ENCODE results near the gene NDUFS7.

Gene NDUFS7

DNA sequence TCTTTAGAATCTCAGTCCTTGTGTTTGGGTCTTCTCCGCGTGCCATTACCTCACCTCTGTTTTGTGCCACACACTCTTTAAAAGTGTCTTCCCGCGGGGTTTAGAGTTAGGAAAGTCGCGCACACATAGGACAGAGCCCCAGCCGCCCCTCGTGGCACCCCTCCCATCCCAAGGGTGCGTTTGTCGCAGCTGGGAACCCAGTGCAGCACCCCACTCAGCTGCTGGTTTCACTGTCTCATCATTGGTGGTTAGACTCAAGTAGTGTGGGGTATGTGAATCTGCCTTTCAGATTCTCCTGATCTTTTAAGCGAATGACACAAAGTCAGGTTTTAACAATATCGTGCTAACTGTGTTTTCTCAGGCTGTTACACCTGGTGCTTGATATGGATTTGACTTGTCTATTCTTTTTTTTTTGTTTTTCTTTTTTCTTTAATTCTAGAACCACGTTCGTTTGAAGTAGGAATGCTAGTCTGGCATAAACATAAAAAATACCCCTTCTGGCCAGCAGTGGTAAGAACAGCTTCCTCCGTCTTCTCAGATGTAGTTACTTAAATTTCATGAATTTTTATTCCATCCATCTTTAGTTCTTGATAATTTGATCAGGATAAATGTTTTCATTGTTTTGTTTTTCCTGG lies 19.5 kb upstream of the NDUFS7 start:
- DNase-seq (ENCODE audit: low read depth in 4 of 4, low spot score in 1 of 4): no peak

DNA sequence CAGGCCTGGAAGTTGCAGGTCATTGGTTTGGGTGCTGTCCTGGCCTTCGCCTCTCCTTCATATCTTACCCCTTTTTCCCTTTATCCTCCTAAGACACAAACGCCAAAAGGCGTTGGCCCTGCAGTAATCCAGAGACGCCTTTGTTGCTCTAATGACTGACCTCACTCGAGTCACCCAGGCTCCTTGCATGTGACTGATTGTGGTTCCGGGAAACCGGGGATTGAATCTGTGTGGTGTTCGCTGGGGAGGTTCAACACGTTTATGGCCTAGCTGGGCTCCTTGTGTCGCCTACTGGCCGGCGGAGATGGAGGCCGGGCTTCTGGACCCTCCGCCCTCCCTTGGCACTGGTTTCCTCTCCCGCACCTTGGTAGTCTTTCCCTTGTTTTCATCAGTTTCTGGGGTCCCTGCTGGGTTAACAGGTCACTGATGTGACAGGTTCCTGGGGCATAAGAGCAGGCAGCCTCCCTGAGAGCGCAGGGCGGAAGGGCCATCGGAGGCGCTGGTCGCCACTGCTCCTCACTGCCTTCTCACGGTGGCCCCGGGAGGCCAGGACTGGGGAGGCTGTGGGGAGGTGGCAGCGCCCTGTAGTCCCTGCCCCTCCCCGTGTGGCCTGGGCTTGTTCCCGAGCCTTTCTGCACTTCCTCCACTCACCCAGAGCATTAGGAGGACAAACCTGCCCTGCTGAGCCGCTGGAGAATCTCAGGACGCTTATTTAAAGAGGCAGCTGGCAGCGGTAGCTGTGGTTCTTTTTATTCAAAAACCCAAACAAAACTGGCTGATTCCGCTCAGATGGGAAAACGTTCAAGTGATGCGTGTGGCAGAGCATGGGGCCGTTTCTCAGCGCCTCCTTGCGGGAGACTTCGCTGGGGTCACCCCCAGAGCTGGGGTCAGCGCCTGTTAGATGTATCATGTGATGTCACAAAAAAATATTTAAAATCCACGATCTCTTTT lies 18.1 kb upstream of the NDUFS7 start:
- no peak for DNase-seq (ENCODE audit: low read depth in 4 of 4, low spot score in 1 of 4)

DNA sequence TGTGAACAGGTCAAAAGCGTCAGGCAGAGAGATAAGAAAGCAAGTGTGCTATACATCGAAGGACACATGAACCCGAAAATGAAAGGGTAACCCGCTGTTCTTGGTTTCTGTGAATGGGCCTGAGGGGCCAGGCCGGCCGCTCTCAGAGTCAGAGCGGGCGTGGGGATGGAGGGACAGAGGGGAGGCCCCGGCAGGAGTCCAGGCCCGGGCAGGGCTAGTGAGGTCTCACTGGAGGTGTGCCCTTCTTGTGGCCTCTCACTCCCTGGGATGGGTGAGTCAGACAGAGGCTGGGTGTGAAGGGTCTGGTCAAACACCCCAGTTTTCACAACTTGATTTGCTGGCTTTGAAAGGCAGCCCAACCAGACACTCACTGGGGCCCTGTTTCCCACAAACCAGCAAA lies 17.4 kb upstream of the NDUFS7 start:
- no peak for DNase-seq (ENCODE audit: low read depth in 4 of 4, low spot score in 1 of 4)

DNA sequence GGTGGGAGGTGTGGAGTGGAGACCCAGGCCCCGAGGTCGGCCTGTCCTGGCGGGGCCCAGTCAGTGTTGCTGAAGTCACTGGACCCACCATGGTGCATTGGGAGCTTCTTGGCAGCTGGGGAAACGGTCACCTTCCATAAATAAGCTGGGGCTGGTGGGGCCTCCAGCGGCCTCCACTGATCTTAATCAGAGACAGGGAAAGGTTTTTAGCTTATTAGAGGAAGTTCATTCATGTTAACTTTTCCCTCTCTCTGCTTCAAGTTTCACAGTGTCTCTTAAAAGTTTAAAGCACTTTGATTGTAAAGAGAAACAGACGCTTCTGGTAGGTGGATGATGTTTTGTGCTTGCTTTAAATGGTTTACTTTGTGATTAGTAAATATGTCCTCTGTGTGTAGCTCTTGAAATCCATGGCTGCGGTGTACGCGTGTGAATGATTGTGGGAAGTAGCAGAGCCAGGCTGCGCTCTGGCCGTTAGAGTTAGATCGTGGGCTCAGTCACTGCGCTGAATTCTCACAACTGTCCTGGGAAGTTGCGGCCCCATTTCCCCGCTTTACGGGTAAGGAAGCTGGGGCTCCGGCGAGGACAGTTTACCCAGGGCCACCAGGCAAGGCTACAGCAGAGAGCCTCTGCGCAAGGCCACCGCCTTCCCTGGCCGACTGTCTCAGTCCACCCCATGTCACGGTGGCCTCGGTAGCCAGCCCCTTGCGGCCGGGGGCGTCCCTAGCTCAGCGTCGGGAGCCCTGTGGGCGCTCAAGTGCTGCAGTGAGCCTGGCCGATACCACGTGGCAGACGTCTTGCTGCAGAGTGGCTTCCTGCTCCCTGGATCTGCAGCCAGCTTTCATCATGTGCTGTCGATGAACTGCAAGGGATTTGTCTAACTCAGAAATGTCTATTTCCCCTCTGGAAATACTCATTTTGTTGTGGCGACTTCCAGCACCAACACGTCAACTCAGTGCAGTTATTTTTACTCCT lies 16.5 kb upstream of the NDUFS7 start:
- no peak for DNase-seq (ENCODE audit: low read depth in 4 of 4, low spot score in 1 of 4)

- no peak for DNase-seq (ENCODE audit: low read depth in 4 of 4, low spot score in 1 of 4)
These were observed 14.4 kb upstream of the NDUFS7 start for GRCh38 chr19:1369214-1369805.

- no peak for DNase-seq (ENCODE audit: low read depth in 4 of 4, low spot score in 1 of 4)
These were observed 12.9 kb upstream of the NDUFS7 start for GRCh38 chr19:1370579-1371361.

- DNase-seq (ENCODE audit: low read depth in 4 of 4, low spot score in 1 of 4): no peak
These were observed 10.6 kb upstream of the NDUFS7 start for GRCh38 chr19:1373042-1373533.

GRCh38 chr19:1373534-1374249 lies 10.0 kb upstream of the NDUFS7 start:
- no peak for DNase-seq (ENCODE audit: low read depth in 4 of 4, low spot score in 1 of 4)

GRCh38 chr19:1374250-1374577 lies 9.5 kb upstream of the NDUFS7 start:
- no peak for DNase-seq (ENCODE audit: low read depth in 4 of 4, low spot score in 1 of 4)

DNA sequence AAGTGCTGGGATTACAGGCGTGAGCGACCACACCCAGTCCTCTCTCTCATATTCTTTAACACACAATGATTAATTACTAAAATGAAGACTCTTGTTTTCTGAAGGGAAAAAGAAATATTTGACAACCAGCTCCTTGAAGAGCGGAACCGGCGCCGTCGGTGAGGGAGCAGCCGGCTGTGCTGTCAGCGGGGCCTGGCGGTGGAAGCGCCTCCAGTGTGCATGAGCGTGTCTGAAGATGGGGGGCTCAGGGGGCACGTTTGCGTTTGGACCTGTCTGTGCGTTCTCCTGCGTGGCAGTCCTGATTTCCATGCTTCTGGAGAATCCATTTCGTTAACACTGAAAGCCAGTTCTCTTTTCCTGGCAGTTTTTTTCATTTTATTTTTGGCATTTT lies 7.3 kb upstream of the NDUFS7 start:
- no peak for DNase-seq (ENCODE audit: low read depth in 4 of 4, low spot score in 1 of 4)

- DNase-seq (ENCODE audit: low read depth in 4 of 4, low spot score in 1 of 4): no peak
These were observed 6.3 kb upstream of the NDUFS7 start for GRCh38 chr19:1377176-1377964.

GRCh38 chr19:1377965-1378785 lies 5.5 kb upstream of the NDUFS7 start:
- no peak for DNase-seq (ENCODE audit: low read depth in 4 of 4, low spot score in 1 of 4)

DNA sequence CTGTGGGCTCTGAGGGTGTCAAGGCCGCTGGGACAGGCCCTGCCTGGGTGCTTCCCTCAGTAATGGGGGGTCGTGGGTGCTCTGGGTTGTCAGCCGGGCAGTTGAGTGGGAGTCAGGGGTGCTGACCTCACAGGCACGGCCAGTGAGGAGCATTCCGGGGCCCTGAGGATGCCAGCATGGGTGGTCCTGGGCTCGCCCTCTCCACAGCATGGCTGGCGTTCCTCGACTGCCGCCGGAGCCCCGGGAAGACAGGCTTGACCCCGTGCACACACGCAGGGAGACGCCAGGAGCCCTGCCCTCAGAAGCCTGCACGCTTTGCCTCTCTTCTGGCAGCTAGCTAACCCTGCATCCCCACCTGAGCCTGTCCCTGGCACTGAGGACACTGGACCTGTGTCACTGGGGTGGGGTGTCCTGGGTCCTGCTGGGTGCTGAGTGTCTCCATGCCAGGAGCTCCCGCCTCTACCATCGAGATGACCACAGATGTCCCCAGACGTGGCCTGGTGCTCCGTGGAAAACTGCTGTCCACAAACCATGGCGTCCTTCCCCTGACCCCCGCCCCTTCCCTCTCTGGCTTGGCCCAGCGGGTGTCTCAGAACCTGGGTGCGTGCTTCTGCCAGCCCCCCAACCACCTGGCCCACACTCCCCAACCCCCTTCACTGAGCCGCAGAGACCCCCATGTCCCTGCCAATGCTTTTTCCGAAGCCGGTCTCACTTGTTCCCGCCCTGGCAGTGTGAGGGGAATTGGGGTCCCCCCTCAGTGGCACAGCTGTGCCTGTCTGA lies 4.4 kb upstream of the NDUFS7 start:
- DNase-seq (ENCODE audit: low read depth in 4 of 4, low spot score in 1 of 4): no peak

DNA sequence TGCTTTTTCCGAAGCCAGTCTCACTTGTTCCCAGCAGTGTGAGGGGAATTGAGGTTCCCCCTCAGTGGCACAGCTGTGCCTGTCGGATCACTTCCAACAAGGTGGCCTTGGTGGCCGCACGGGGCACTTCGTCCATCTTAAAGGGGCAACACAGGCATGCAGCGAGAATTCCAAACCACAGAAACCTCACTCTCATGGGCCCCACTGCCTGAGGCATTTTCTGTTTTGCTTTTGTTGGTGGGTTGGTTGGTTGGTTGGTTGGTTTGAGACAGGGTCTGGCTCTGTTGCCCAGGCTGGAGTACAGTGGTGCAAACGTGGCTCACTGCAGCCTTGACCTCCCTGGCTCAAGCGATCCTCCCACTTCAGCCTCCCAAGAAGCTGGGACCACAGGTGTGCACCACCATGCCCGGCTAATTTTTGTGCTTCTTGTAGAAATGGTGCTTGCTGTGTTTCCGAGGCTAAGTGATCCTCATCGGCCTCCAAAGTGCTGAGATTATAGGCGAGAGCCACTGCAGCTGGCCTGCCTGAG lies 3.7 kb upstream of the NDUFS7 start:
- DNase-seq (ENCODE audit: low read depth in 4 of 4, low spot score in 1 of 4): no peak

DNA sequence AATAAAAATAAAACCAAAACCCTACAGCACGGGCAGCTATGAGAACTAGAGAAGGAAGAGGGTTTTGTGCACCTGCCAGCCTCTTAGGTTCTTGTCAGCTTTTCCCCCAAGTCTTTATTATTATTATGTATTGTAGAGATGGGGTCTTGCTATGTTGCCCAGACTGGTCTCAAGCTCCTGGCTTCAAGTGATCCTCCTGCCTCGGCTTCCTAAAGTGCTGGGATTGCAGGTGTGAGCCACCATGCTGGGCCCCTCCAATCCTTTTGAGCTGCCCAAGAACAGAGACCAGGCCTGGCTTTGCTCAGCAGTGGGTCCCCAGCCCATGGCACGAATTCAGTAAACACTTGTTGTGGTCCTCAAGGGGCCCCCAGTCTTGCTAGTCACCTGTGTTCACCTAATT lies 1.5 kb upstream of the NDUFS7 start:
- no peak for DNase-seq (ENCODE audit: low read depth in 4 of 4, low spot score in 1 of 4)

DNA sequence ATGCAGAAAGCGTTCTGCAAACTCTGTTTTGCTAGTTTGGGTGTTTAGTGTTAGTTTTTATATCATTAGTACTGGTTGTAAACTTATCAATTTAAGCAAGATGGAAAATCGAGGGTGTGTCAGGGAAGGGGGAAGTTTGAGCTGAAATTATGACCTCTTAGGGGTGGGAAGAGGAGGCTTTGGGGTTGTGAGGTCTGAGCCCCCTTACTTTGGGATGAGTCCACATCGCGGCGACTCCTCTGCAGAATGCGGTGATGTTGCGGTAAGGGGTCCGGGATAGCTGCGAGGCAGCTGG lies 743 bp upstream of the NDUFS7 start:
- no peak for DNase-seq (ENCODE audit: low read depth in 4 of 4, low spot score in 1 of 4)

GRCh38 chr19:1384085-1384462 lies 367 bp downstream of the NDUFS7 start:
- no peak for DNase-seq (ENCODE audit: low read depth in 4 of 4, low spot score in 1 of 4)

Measured in stimulated activated CD4-positive, alpha-beta T cell treated with anti-CD3 and anti-CD28 coated beads, Interleukin-1b, Interleukin-23, amount 100 ng/mL, for 24 hours (primary cell).